Panc1 (cell line): Measurements from ENCODE around the gene AKAP13. TPM values are rescaled to one million over a fixed set of nuclear protein-coding genes. Genes with fewer than 3 reads are reported as not detected.

Experiments
- ATAC-seq: fragments of 200-7000 bp; cut with Tn5 transposase; 2 replicates; pipeline ENCODE4 v1.9.1; 2020; ENCODE audit warnings: mild to moderate bottlenecking, moderate library complexity
- BruUV-seq: library from RNA; stranded (reverse); fragments of 400-500 nt; replicated peaks from 2 replicates; lab custom pipeline; 2021; lab: Mats Ljungman, UMichigan
- CTCF ChIA-PET: fragments of 300-600 bp; sonication (Branson Sonifier 250); formaldehyde crosslinking; loops from one replicate; lab custom pipeline; 2022; ENCODE audit warnings: antibody characterized with exemption; lab: Charles Lee
- POLR2A ChIA-PET: fragments of 300-600 bp; sonication (Branson Sonifier 250); formaldehyde crosslinking; loops from one replicate; lab custom pipeline; 2022; ENCODE audit warnings: antibody characterized with exemption; lab: Charles Lee
- DNase-seq: peaks from one replicate; pipeline ENCODE4 v3.0.0-alpha.2; 2010; ENCODE audit warnings: low read depth, low spot score
- H3K27ac ChIP-seq: 2 replicates; pipeline ENCODE4 v1.5.1; 2011; ENCODE audit warnings: mild to moderate bottlenecking, low read length, inconsistent platforms
- H3K27me3 ChIP-seq: fragments of 200-500 bp; sonication (Bioruptor generic); 2 replicates; pipeline ENCODE4 v1.6.0; 2014; ENCODE audit warnings: low read length, inconsistent platforms; ENCODE audit not compliant: control insufficient read depth, insufficient read depth
- H3K36me3 ChIP-seq: fragments of 200-500 bp; sonication (Bioruptor generic); 2 replicates; pipeline ENCODE4 v1.5.1; 2014; ENCODE audit warnings: inconsistent platforms, mild to moderate bottlenecking, low read length, moderate library complexity; ENCODE audit not compliant: control insufficient read depth, insufficient read depth
- H3K4me1 ChIP-seq: 2 replicates; pipeline ENCODE4 v1.5.1; 2011; ENCODE audit warnings: inconsistent platforms, mild to moderate bottlenecking, low read length, moderate library complexity; ENCODE audit not compliant: control insufficient read depth, insufficient read depth
- H3K4me3 ChIP-seq, 2 experiments: 2 replicates each; pipeline ENCODE4 v1.5.1; 2011 to 2012; ENCODE audit warnings: low read depth in 2 of 2, low read length in 2 of 2, mild to moderate bottlenecking in 2 of 2, inconsistent platforms in 1 of 2, moderate library complexity in 1 of 2
- H3K9me3 ChIP-seq: fragments of 200-500 bp; sonication (Bioruptor generic); 2 replicates; pipeline ENCODE4 v1.5.1; 2014; ENCODE audit warnings: low read depth, mild to moderate bottlenecking, inconsistent platforms, low read length, moderate library complexity; ENCODE audit not compliant: control insufficient read depth, insufficient read depth
- CTCF ChIP-seq: fragments of 450-650 bp; IDR thresholded peaks from 2 replicates; pipeline ENCODE4 v1.5.1; 2017; ENCODE audit warnings: mild to moderate bottlenecking
- POLR2AphosphoS5 ChIP-seq: IDR thresholded peaks from 2 replicates; pipeline ENCODE4 v1.6.1; 2012; ENCODE audit warnings: mild to moderate bottlenecking, low read depth, low read length, moderate library complexity
- REST ChIP-seq, 2 experiments: IDR thresholded peaks; 2 replicates each; pipeline ENCODE4 v1.6.1; 2011 to 2012; ENCODE audit warnings: low read depth in 2 of 2, control low read depth in 1 of 2, low read length in 1 of 2, mild to moderate bottlenecking in 1 of 2, moderate library complexity in 1 of 2; ENCODE audit not compliant: insufficient read depth in 1 of 2
- SIN3A ChIP-seq: IDR thresholded peaks from 2 replicates; pipeline ENCODE4 v1.6.1; 2012; ENCODE audit warnings: low read depth, mild to moderate bottlenecking, low read length, moderate library complexity, borderline replicate concordance; ENCODE audit not compliant: insufficient read depth
- TCF7L2 ChIP-seq: IDR thresholded peaks from 2 replicates; pipeline ENCODE4 v1.6.1; 2011; ENCODE audit warnings: mild to moderate bottlenecking, low read depth, low read length, inconsistent platforms
- in situ Hi-C: cut with HindIII; loops from 2 replicates; pipeline ENCODE4 v1.10.0; 2016; ENCODE audit warnings: low sequenced_read_pairs, low pct_unique_long_range_greater_than_20kb
- intact Hi-C: fragments of 100-400 bp; cut with micrococcal nuclease; formaldehyde crosslinking; loops from one replicate; pipeline ENCODE4 v1.10.0; 2022; ENCODE audit not compliant: unreplicated experiment
- total RNA-seq: library from RNA; stranded (reverse); gene quantifications from one replicate; pipeline ENCODE4 v1.2.1, GENCODE V29; 2021; ENCODE audit not compliant: unreplicated experiment

AKAP13 gene
- total RNA-seq, 1 experiment from 2014 or later = 94.2 TPM

GRCh38 chr15:85709250-85709649 lies 328.8 kb downstream of the AKAP13 start:
- Histone ChIP-seq H3K27ac (no peak overlapping the region), H3K9me3 (no peaks in the 10 kb centered on the region), H3K36me3 (peaks cover 3% of the 10 kb centered on the region; the same call in 1 of the 2 replicates), H3K4me3 (no peak overlapping the region), H3K4me1 (peaks cover 11% of the 10 kb centered on the region), H3K27me3 (no peaks in the 10 kb centered on the region)
- ChIA-PET CTCF (no interaction called here), POLR2A (interaction anchor here (0.6 kb wide), 1 partner anchor 75 kb away, joined by 3 read pairs; no protein-coding TSS in a partner anchor)
- BruUV-seq = no TSS peak
- ATAC-seq (no peak), DNase-seq (no peak)
- intact Hi-C loops (loop anchor here (10.0 kb wide), 1 partner anchor 414 kb away; no protein-coding TSS in a partner anchor), in situ Hi-C loops (no loop called here)
- TF ChIP-seq CTCF (no peak), POLR2AphosphoS5 (no peak), SIN3A (no peak), REST (IDR thresholded peaks at IDR 0.05; ENCODE audit: insufficient read depth in 1 of 2, low read depth in 2 of 2, low read length in 1 of 2) (no peak), TCF7L2 (no peak)

- in situ Hi-C loops (no loop called here), intact Hi-C loops (no loop called here)
- Histone ChIP-seq H3K36me3 (peaks cover 3% of the 10 kb centered on the region; the same call in 1 of the 2 replicates), H3K27me3 (no peaks in the 10 kb centered on the region), H3K4me1 (peaks cover 11% of the 10 kb centered on the region), H3K4me3 (no peak overlapping the region), H3K27ac (no peak overlapping the region), H3K9me3 (no peaks in the 10 kb centered on the region)
- no peak for TF ChIP-seq POLR2AphosphoS5
- TF ChIP-seq SIN3A = no peak
- no peak for TF ChIP-seq REST (IDR thresholded peaks at IDR 0.05; ENCODE audit: insufficient read depth in 1 of 2, low read depth in 2 of 2, low read length in 1 of 2)
- TF ChIP-seq TCF7L2 = no peak
- TF ChIP-seq CTCF = no peak
- ATAC-seq = no peak
- ChIA-PET CTCF (no interaction called here), POLR2A (no interaction called here)
- no peak for DNase-seq
- BruUV-seq = no TSS peak
These were observed 330.0 kb downstream of the AKAP13 start for GRCh38 chr15:85710340-85710842.
